ENCODE measurements around the gene KRT7.

GRCh38 chr12:52284562-52285171 lies 51.6 kb downstream of the KRT7 start:
- TF ChIP-seq CTCF (IDR thresholded peaks at IDR 0.05; ENCODE audit: insufficient read depth, low read length, poor library complexity, severe bottlenecking) (no peak), EZH2phosphoT487 (conservative IDR thresholded peaks at IDR 0.05; ENCODE audit: low read length) (no peak)
